ENCODE data around the gene TFF3. TPM values are rescaled to one million over a fixed set of nuclear protein-coding genes. Genes with fewer than 3 reads are reported as not detected.

The TFF3 gene
- polyA plus RNA-seq, 1 donor from 2014 or later = not detected

GRCh38 chr21:42300956-42301355, 14.3 kb downstream of the TFF3 start:
- Histone ChIP-seq H3K9me3 (ENCODE audit: low read length) (no peaks in the 10 kb centered on the region), H3K9ac (ENCODE audit: low read length) (no peak overlapping the region), H3K4me3 (ENCODE audit: low read length) (no peak overlapping the region), H3K36me3 (ENCODE audit: insufficient read depth, low read length) (no peaks in the 10 kb centered on the region), H3F3A (ENCODE audit: insufficient read depth, low read length, poor library complexity, severe bottlenecking) (no peaks in the 10 kb centered on the region), H3K9me2 (ENCODE audit: insufficient read depth, low read length) (no peaks in the 10 kb centered on the region), H3K27me3 (ENCODE audit: insufficient read depth, low read depth, low read length) (no peaks in the 10 kb centered on the region), H3K4me2 (ENCODE audit: low read length) (no peak overlapping the region), H2AFZ (ENCODE audit: low read depth, low read length) (no peak overlapping the region), H3K79me2 (replicated peaks; ENCODE audit: insufficient read depth, low read length) (no peaks in the 10 kb centered on the region), H4K20me1 (ENCODE audit: insufficient read depth) (no peaks in the 10 kb centered on the region), H3K27ac (ENCODE audit: low read length) (no peak overlapping the region)
- TF ChIP-seq REST (IDR thresholded peaks at IDR 0.05; ENCODE audit: borderline replicate concordance) = no peak
- TF ChIP-seq POLR2AphosphoS5 (IDR thresholded peaks at IDR 0.05) = no peak
- no peak for TF ChIP-seq SMC3 (conservative IDR thresholded peaks at IDR 0.05; ENCODE audit: poor library complexity)
- TF ChIP-seq MXI1 (conservative IDR thresholded peaks at IDR 0.05; ENCODE audit: poor library complexity, severe bottlenecking) = no peak
- no peak for TF ChIP-seq RAD21 (conservative IDR thresholded peaks at IDR 0.05)

- TF ChIP-seq SMC3 (conservative IDR thresholded peaks at IDR 0.05; ENCODE audit: poor library complexity) = no peak
- no peak for TF ChIP-seq TAF1 (IDR thresholded peaks at IDR 0.05; ENCODE audit: low read depth)
- TF ChIP-seq, protein P1, sequence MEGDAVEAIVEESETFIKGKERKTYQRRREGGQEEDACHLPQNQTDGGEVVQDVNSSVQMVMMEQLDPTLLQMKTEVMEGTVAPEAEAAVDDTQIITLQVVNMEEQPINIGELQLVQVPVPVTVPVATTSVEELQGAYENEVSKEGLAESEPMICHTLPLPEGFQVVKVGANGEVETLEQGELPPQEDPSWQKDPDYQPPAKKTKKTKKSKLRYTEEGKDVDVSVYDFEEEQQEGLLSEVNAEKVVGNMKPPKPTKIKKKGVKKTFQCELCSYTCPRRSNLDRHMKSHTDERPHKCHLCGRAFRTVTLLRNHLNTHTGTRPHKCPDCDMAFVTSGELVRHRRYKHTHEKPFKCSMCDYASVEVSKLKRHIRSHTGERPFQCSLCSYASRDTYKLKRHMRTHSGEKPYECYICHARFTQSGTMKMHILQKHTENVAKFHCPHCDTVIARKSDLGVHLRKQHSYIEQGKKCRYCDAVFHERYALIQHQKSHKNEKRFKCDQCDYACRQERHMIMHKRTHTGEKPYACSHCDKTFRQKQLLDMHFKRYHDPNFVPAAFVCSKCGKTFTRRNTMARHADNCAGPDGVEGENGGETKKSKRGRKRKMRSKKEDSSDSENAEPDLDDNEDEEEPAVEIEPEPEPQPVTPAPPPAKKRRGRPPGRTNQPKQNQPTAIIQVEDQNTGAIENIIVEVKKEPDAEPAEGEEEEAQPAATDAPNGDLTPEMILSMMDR (IDR thresholded peaks at IDR 0.05; ENCODE audit: poor library complexity, severe bottlenecking) = no peak
- TF ChIP-seq POLR2AphosphoS5 (IDR thresholded peaks at IDR 0.05) = no peak
- TF ChIP-seq RAD21 (conservative IDR thresholded peaks at IDR 0.05) = no peak
- TF ChIP-seq EZH2 (IDR thresholded peaks at IDR 0.05; ENCODE audit: borderline replicate concordance, insufficient read depth, low read length, poor library complexity, severe bottlenecking) = no peak
- H3K36me3 ChIP-seq (ENCODE audit: insufficient read depth, low read length) = no peaks in the 10 kb centered on the region
- no peak overlapping the region for H3K4me2 ChIP-seq (ENCODE audit: low read length)
- H3K9me2 ChIP-seq (ENCODE audit: insufficient read depth, low read length) = no peaks in the 10 kb centered on the region
- H2AFZ ChIP-seq (ENCODE audit: low read depth, low read length) = no peak overlapping the region
- H3K9me3 ChIP-seq (ENCODE audit: low read length) = no peaks in the 10 kb centered on the region
- H3K27me3 ChIP-seq (ENCODE audit: insufficient read depth, low read depth, low read length) = no peaks in the 10 kb centered on the region
- H3K4me3 ChIP-seq (ENCODE audit: low read length) = no peak overlapping the region
- H3K79me2 ChIP-seq (replicated peaks; ENCODE audit: insufficient read depth, low read length) = no peaks in the 10 kb centered on the region
- H3F3A ChIP-seq (ENCODE audit: insufficient read depth, low read length, poor library complexity, severe bottlenecking) = no peaks in the 10 kb centered on the region
- no peaks in the 10 kb centered on the region for H4K20me1 ChIP-seq (ENCODE audit: insufficient read depth)
- no peak overlapping the region for H3K27ac ChIP-seq (ENCODE audit: low read length)
- H3K9ac ChIP-seq (ENCODE audit: low read length) = no peak overlapping the region
These were observed 15.1 kb downstream of the TFF3 start for GRCh38 chr21:42300045-42300583.

All from neural cell (in vitro differentiated cells).